Stimulated activated CD4-positive, alpha-beta T cell treated with anti-CD3 and anti-CD28 coated beads, Interleukin-4, amount 100 ng/mL, for 24 hours (primary cell): Measurements from ENCODE around the gene NAA10.

Source experiments
- DNase-seq: peaks from one replicate; pipeline ENCODE4 v3.0.0-alpha.2; 2020

Gene NAA10

GRCh38 chrX:153948002-153948466, 13.2 kb upstream of the NAA10 start:
- DNase-seq, result no peak

- DNase-seq, result peak; percentile 81
Measured at GRCh38 chrX:153947009-153947769, 12.4 kb upstream of the NAA10 start.

GRCh38 chrX:153945956-153946943, 11.4 kb upstream of the NAA10 start:
- no peak for DNase-seq

GRCh38 chrX:153944800-153945150, 9.9 kb upstream of the NAA10 start:
- no peak for DNase-seq

GRCh38 chrX:153944140-153944799, 9.4 kb upstream of the NAA10 start, which contains the start of gene RENBP:
Gene RENBP, minus strand, starts transcription at chrX:153944643. Its CDS starts 33 bp downstream, at chrX:153944610.
- DNase-seq, result peak; percentile 49

GRCh38 chrX:153941336-153942252, 6.8 kb upstream of the NAA10 start:
- no peak for DNase-seq

GRCh38 chrX:153939573-153939972, 4.7 kb upstream of the NAA10 start:
- no peak for DNase-seq

GRCh38 chrX:153938226-153938786, 3.5 kb upstream of the NAA10 start:
- no peak for DNase-seq

- no peak for DNase-seq
Measured at GRCh38 chrX:153937056-153937455, 2.2 kb upstream of the NAA10 start.

GRCh38 chrX:153935326-153935851, 552 bp upstream of the NAA10 start:
- DNase-seq, result no peak

- no peak for DNase-seq
Measured at GRCh38 chrX:153934148-153934761, 582 bp downstream of the NAA10 start.

- no peak for DNase-seq
Measured at GRCh38 chrX:153933748-153934147, 1.1 kb downstream of the NAA10 start.

- no peak for DNase-seq
Measured at GRCh38 chrX:153932220-153932915, 2.5 kb downstream of the NAA10 start.

GRCh38 chrX:153931748-153932147, 3.1 kb downstream of the NAA10 start:
- DNase-seq, result no peak

GRCh38 chrX:153931151-153931550, 3.7 kb downstream of the NAA10 start:
- no peak for DNase-seq

- no peak for DNase-seq
Measured at GRCh38 chrX:153930011-153930910, 4.6 kb downstream of the NAA10 start.

- no peak for DNase-seq
Measured at GRCh38 chrX:153929576-153929975, 5.3 kb downstream of the NAA10 start.

GRCh38 chrX:153928846-153929245, 6.0 kb downstream of the NAA10 start:
- no peak for DNase-seq
